ENCODE results near the gene DNAH3. TPM values are rescaled to one million over a fixed set of nuclear protein-coding genes. Genes with fewer than 3 reads are reported as not detected.

The DNAH3 gene
- total RNA-seq, 1 experiment from 2014 or later = 0.21 TPM

- CTCF ChIA-PET = no interaction called here
- H3K36me3 Mint-ChIP-seq (ENCODE audit: insufficient read depth, unreplicated experiment) = no peaks in the 10 kb centered on the region
- intact Hi-C loops (cut with micrococcal nuclease; ENCODE audit: unreplicated experiment) = no loop called here
- no peaks in the 10 kb centered on the region for H3K4me1 Mint-ChIP-seq (ENCODE audit: low read depth, unreplicated experiment)
- no peak overlapping the region for H3K27ac Mint-ChIP-seq (ENCODE audit: unreplicated experiment)
- H3K4me3 Mint-ChIP-seq (ENCODE audit: low read depth, unreplicated experiment) = no peak overlapping the region
- TF ChIP-seq CTCF (IDR thresholded peaks at IDR 0.05; ENCODE audit: unreplicated experiment) = no peak
- no TSS peak for BruUV-seq (replicated peaks)
- H3K27me3 Mint-ChIP-seq (ENCODE audit: unreplicated experiment) = no peaks in the 10 kb centered on the region
- DNase-seq = no peak
- H3K9me3 Mint-ChIP-seq (ENCODE audit: low read depth, unreplicated experiment) = no peaks in the 10 kb centered on the region
Measured at GRCh38 chr16:20928774-20929411, 221.8 kb downstream of the DNAH3 start.

- no peak for TF ChIP-seq CTCF (IDR thresholded peaks at IDR 0.05; ENCODE audit: unreplicated experiment)
- Mint-ChIP-seq H3K4me1 (ENCODE audit: low read depth, unreplicated experiment) (no peaks in the 10 kb centered on the region), H3K27me3 (ENCODE audit: unreplicated experiment) (no peaks in the 10 kb centered on the region), H3K36me3 (ENCODE audit: insufficient read depth, unreplicated experiment) (no peaks in the 10 kb centered on the region), H3K27ac (ENCODE audit: unreplicated experiment) (no peak overlapping the region), H3K4me3 (ENCODE audit: low read depth, unreplicated experiment) (no peak overlapping the region), H3K9me3 (ENCODE audit: low read depth, unreplicated experiment) (no peaks in the 10 kb centered on the region)
- no TSS peak for BruUV-seq (replicated peaks)
- no peak for DNase-seq
- CTCF ChIA-PET = no interaction called here
- intact Hi-C loops (cut with micrococcal nuclease; ENCODE audit: unreplicated experiment) = no loop called here
Measured at GRCh38 chr16:20925751-20926150, 224.9 kb downstream of the DNAH3 start.

GRCh38 chr16:20923876-20924275 is 226.8 kb downstream of the DNAH3 start:
- Mint-ChIP-seq H3K27me3 (ENCODE audit: unreplicated experiment) (no peaks in the 10 kb centered on the region), H3K4me3 (ENCODE audit: low read depth, unreplicated experiment) (no peak overlapping the region), H3K4me1 (ENCODE audit: low read depth, unreplicated experiment) (no peaks in the 10 kb centered on the region), H3K27ac (ENCODE audit: unreplicated experiment) (no peak overlapping the region), H3K36me3 (ENCODE audit: insufficient read depth, unreplicated experiment) (no peaks in the 10 kb centered on the region), H3K9me3 (ENCODE audit: low read depth, unreplicated experiment) (no peaks in the 10 kb centered on the region)
- intact Hi-C loops (cut with micrococcal nuclease; ENCODE audit: unreplicated experiment) = no loop called here
- no peak for DNase-seq
- no peak for TF ChIP-seq CTCF (IDR thresholded peaks at IDR 0.05; ENCODE audit: unreplicated experiment)
- BruUV-seq (replicated peaks) = no TSS peak
- CTCF ChIA-PET = interaction anchor here (0.6 kb wide), 1 partner anchor 1414 kb away, joined by 3 read pairs; no protein-coding TSS in a partner anchor

- Mint-ChIP-seq H3K4me1 (ENCODE audit: low read depth, unreplicated experiment) (no peaks in the 10 kb centered on the region), H3K36me3 (ENCODE audit: insufficient read depth, unreplicated experiment) (no peaks in the 10 kb centered on the region), H3K27ac (ENCODE audit: unreplicated experiment) (no peak overlapping the region), H3K27me3 (ENCODE audit: unreplicated experiment) (no peaks in the 10 kb centered on the region), H3K4me3 (ENCODE audit: low read depth, unreplicated experiment) (no peak overlapping the region), H3K9me3 (ENCODE audit: low read depth, unreplicated experiment) (no peaks in the 10 kb centered on the region)
- no peak for DNase-seq
- CTCF ChIA-PET = no interaction called here
- TF ChIP-seq CTCF (IDR thresholded peaks at IDR 0.05; ENCODE audit: unreplicated experiment) = no peak
- intact Hi-C loops (cut with micrococcal nuclease; ENCODE audit: unreplicated experiment) = no loop called here
- no TSS peak for BruUV-seq (replicated peaks)
Measured at GRCh38 chr16:20920799-20921198, 229.8 kb downstream of the DNAH3 start.
